NCI-H748 treated with DMSO at 0.1 percent for 48 hours (cell line): ENCODE measurements around the gene TEPSIN.

ENCODE experiments used
- DNase-seq: peaks from one replicate; lab custom pipeline; 2025; lab: John Stamatoyannopoulos, UW

The TEPSIN gene

DNA sequence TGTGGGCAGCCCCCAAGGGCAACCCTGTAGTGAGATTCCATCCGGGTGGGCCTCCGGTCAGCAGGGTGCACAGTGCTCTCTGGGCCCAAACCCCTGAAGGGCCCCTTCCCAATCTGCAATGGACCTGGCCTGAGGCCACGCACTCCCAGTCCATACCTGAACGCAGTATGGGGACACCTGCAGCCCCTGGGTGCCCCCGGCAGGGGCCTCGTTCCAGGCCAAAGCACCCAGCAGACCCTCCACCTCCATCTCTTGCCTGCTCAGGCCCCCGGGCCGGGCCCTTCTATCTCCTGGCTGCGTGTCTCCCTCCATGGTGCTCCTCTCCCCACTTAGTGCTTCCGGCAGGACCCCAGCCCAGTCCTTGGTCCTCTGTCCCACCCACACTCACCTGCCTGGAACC is 55.5 kb downstream of the TEPSIN start:
- no peak for DNase-seq

DNA sequence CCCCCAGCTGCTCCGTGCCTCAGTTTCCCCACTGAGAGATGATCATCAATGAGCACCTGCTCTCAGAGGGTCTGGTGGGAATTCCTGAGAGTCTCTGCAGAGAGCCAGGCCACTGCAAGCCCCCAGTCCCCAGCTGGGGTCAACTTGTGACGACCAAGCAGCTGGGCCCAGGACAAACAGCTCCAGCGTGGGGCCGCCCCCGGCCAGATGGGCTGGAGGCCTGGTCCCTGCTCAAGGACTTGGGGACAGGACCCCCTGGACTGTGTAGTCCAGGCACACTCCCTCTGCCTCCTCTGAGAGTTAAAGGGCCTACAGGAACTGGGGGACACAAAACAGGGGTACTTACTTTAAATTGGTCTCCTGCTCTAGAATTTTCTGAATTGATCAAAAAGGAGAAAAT is 56.3 kb downstream of the TEPSIN start:
- DNase-seq, result no peak

DNA sequence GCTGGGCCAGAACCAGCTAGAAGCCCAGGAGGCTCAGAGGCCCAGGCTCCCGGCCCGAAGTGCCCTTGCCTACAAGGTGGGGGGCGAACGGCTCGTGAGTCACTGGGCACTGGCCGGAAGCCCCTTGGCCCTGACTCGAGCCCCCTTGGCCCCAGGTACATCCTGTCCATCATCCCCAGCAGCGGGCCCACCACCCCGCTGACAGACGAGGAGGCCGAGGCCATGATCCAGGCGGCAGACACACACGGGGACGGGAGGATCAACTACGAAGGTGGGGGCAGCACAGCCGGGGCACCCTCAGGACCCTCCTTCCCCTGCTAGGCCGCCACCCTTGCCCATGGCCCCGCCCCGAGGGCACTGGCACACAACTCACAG is 57.1 kb downstream of the TEPSIN start:
- DNase-seq, result no peak

DNA sequence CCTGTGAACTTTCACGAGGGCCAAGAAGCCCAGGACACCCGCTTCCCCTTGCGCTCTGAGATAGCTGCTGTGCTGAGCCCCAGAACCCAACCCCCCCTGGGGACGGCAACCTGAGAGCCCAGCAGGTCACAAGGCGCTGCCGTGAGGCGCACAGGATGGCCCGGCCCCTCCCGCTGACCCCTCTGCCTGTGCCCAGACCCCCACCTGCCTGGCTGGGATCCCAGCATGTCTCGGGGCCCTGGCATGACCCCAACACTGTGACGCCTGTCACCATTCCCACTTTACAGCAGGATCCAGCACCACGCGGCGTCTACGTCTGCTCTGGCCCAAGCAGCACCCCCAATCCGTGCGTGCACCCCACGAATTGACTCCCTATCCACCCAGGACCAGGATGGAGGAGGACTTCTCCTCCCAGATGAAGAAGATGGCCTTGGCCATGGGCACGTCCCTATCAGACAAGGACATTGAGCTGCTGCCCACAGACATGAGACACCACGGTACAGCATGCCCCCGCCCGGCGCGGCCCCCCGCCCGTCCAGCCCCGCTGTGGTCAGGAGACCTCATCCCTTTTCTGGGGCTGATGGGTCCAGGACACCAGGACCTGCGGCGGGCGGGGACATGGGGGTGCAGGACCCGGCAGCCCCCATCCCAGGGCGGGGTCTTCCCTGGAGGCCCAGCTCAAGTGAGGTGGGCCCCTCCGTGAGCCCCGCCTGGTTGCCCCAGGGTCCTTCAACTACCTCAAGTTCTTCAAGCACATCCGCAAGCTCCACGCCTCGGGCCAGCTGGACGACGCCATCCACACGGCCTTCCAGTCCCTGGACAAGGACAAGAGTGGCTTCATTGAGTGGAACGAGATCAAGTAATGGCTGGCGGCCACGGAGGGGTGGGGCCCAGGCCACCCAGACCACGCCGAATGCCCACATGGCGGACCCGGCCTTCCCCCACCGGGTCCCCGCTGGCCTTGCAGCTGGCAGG is 57.7 kb downstream of the TEPSIN start:
- no peak for DNase-seq

DNA sequence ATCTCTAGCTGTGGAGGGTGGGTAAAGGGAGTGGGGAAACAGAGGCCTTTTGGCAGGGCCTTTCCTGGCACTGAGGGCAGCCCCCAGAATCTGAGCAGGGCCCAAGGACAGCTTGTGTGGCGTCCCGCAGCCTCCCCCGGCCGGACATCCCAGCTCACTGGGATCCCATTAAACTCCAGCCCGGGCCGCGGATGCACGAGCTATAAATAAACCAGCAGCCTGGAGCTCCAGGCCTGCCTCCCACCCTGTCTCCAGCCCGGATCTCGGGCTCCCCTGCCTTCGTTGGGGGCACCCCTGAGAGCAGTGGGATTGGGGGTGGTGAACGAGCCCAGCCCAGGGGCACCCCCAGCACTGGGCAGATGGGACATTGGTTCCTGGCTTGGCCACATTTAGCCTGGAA is 59.0 kb downstream of the TEPSIN start:
- DNase-seq, result no peak

DNA sequence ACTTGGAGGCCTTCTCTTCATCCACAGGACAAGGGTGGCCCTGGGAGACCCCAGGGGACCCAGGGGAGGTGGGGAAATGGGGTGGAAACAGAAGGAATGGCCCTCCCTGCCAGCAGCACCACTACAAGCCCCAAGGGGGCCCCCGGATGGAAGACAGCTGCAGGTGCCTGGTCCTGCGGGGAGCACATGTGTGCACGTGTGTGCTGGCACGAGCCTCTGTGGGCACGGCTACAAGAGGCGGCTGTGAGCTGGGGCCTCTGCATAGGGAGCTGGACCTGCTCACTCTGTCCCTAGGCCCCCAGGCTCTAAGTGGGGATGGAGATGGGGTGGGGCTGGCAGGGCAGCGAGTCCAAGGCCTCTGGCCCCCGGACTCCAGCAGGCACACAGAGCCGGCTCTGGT is 59.6 kb downstream of the TEPSIN start:
- no peak for DNase-seq
